GM19397 (cell line): ENCODE data around the gene SPIRE1.

ENCODE experiments used
- ATAC-seq: cut with Tn5 transposase; IDR thresholded peaks from one replicate; pipeline ENCODE4 v1.9.1; 2021; ENCODE audit warnings: mild to moderate bottlenecking, moderate library complexity; ENCODE audit not compliant: unreplicated experiment

Gene SPIRE1

DNA sequence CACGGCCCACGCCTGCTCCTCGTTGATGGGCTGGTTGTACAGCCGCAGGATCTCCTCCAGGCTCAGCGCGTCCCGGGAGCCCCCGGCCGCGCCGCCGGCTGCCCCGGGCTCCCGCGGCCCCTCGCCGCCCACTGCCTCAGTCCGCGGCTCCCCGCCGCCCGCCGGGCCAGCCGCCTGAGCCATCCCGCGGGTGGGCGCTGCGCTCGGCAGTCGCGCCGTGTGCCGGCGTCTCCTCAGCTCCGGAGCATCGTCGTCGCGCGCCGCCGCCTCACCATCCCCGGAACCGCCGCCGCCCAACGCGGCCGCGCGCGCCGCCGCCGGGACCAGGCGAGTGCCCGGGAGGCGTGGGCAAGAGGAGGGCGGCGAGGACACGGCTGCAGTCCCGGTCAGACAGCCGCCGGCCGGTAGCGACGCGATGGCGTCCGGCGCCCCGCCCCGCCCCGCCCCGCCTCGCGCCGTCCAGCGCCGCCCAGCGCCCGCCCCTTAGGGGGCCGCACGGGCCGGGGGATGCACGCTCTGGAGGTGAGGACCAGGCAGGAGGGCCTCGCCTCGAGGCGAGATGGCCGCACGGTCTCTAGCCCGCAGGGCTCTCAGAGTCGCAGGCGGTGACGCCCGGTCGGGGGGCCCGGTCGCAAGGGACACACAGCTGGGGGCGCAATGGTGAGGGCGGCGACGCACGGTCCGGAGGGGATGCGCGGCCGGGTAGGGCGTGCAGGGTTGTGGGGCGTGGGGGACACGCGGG lies at the start of gene SPIRE1:
Gene SPIRE1 (minus strand): TSS at position 424 of the 742 bp plus-strand sequence. CDS start 241 bp downstream, at position 183.
- ATAC-seq = peak; percentile 70

DNA sequence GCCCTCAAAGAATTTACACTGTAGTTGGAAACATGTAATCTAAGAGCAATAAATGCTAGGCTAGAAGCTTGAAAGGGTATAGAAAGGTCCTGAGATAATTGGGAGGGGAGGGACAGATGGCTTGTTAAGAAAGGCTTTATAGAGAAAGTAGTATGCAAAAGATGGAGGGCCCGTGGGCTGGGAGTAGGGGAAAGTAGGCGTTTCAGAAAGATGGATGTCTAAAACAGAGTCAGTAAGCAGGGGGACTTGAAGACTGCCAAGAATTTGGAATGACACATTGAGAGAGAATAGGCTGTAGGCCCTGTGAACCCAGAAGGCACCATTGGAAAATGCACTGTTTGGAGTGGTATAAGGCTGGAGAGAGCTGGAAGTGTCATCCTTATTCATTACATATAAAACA lies 45.8 kb upstream of the SPIRE1 start:
- no peak for ATAC-seq

DNA sequence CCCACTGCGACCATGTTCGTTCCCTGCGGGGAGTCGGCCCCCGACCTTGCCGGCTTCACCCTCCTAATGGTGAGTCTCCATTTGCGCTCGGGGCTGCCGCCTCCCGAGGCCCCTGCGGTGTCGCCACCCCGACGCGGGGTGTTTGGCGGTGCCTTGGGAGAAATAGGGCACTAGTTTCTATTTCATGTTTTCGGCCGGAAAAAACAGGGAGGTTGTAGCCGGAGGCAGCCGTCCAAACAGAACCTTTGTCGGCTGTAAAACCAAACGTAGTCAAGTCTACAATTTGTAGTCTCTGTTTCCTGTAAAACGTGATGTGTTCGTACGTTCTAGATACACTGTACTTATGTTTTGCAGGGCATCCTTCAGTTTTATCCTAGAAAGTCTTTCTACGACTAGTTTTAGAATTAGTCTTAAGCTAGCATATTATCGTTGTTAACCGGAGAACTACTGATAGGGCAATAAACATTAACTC lies 45.2 kb upstream of the SPIRE1 start:
- no peak for ATAC-seq

DNA sequence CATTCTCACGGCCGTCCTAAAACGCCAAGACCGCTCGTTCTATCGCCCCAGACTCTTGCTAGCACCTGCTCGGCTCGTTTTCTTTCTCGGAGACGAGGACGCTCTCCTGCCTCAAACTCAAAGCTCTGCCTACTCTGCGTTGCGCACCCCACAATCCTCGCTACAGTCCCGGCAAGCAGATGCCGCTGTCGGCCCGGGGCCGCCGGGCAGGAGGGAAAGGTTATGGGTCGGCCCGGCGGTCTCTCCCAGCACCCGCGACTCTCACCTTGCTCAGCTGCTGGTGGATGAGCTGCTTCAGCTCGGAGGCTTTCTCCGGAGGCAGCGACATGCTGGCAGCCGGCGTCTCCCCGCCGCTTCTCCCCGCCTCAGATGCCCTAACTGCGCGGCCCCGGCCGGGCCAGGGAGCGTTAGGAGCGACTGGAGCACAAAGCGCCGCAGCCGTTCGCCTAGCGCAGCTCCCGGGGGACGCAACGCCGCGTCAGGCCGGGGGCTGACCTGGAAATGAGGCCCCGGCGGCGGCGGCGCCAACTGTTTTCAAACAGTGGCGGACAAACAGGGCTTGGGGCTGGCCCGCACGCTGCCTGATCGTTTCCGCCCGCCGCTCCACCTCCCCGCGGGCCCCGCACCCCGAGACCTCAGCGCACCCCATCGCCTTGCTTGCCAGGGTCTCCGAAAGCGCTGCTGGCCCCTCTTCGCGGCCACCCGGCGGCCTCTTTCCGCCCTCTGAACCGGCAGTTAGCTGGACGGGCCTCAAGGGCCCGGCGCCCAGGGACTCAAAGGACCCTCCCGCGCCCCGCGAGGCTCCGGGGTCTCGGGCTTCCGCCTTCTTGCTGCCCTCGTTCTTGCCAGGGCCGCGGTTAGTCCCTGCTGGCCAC lies 44.6 kb upstream of the SPIRE1 start, which contains the start of the genes CEP76 and PSMG2:
Gene CEP76 (minus strand): TSS at position 503 of the 875 bp plus-strand sequence. CDS start 175 bp downstream, at position 328.
Gene PSMG2 (plus strand): TSS at position 822 of the 875 bp plus-strand sequence. CDS start 66 bp downstream, outside the sequence.
- peak; percentile 87 for ATAC-seq

DNA sequence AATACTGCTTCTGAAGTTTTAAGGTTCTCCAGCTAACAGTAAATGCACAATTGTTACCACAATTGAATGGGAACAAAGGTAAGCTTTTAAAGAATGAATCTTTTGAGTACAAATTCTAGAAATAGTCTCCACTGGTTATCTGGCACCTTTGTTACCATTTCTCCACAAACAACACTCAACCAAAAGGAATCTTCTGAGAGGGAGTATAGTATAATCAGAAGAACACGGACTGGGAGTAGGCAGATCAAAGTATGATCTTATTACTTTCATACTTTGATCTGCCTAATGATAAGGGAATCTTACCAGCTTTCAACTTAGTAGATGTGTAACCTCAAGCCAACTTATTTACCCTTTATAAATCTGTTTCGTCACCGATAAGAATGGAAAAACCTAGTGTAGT lies 43.3 kb upstream of the SPIRE1 start:
- ATAC-seq = no peak

DNA sequence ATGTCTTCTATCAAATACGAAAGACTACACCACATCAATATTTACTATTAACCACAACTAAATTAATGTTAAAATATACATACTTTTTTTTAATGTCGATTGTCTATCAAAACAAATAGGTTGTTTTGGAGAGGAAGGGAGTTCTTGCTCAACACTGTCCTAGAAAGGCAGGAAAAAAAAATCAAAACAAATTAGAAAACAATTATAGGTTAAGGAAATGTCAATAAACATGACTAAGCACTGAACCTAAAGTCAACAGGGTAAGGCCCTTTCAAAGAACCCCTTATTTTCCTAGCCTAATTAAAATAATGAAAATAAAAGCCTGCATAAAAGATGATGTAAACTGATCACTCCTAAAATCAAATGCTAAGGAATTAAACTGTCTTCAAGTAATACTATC lies 41.8 kb upstream of the SPIRE1 start:
- ATAC-seq = no peak

DNA sequence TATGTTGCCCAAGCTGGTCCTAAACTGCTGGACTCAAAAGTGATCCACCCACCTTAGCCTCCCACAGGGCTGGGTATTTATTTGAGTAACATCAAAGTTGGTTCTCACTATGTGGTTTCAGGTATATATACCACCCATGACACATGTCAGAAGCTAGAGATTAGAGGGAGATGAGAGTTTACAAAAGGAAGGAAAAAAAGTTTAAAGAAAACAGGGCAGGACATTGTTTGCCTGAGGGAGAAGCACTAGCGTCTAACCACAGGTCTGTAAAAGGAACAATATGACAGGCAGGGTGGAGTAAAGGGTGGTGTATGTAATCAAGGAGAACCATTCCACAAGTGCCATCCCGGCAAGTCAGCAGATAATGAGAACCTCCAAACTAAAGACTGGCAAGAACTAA lies 36.1 kb upstream of the SPIRE1 start:
- no peak for ATAC-seq

DNA sequence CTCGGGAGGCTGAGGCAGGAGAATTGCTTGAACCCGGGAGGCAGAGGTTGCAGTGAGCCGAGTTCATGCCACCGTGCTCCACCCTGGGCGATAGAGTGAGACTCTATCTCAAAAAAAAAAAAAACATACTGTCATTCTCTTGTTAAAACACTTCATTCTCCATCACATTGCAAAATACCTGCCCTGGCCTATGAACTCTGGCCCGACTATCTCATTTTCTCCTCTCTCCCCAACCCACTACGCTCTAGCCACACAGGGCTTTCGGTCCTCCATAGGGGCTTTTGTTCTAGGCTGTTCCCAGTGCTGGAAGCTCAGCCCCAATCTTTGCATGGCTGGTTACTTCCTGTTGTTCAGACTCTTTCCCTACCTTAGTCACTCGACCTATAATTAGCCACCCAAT lies 34.3 kb upstream of the SPIRE1 start:
- ATAC-seq = no peak

DNA sequence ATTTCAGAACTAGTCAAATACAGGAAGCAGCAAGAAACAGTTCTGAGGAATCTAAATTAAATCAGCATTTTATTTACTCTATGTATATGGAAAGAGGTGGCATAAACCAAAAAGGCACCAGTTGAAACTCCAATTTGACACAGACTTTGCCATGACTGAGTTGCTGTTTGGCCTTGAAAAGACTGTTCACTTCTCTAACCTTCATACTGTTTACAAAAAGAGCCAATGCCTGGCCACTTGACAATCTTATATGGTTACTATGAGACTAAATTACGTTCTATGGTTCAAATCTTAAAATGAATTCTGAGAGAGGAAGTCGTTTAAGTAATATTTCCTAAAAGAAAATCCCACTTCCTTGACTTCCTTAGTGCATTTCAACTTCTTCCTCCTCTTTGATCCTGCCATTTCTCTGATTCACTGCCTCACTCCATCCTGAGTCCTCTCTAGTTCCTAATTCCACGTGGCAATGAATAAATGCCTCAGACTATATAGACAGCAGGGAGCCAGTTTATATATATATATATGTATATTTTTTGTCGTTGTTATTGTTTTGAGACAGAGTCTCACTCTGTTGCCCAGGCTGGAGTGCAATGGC lies 31.4 kb upstream of the SPIRE1 start:
- no peak for ATAC-seq

DNA sequence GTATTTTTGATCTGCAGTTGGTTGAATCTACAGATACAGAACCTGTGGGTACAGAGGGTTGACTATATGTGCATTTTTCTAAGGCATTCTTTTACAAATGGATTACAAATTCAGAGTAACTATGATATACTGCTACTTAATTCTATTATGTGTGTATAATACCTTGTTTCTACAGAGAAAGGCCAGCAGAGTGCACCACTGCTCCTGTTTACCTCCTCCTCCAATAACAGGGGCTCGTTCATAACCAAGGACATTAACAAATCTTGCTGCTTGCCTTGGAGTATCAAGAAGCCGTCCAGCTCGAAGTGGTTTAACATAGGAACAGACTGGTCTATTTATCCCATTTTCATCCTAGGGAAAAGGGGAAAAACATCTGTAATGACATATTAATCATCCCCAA lies 28.2 kb upstream of the SPIRE1 start:
- no peak for ATAC-seq

DNA sequence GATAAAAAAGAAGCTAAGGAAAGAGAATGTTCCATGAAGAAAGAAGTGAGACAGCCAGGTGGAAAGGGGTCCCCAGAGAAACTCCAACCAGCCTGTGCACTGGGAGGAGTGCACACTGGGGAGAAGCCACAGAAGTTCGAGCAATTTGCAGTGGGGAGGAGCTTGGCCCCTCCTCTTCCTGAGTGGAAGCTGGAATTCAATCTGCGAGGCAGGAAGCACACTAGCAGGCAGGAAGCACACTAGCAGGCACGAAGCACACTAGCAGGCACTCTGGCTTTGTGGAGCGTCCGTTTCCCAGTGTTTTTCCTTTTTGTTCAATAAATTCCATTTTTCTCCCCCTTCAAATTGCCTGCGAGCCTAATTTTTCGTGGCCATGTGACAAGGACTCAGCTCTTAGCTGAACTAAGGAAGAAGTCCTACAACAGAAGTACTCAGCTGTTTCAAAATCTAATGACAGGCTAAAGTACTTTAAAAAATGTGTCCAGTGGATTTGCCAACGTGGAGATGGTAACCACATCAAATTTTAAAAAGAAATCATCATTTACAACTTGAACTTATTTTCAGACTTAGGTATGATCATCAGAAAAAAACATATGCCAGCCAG lies 21.4 kb upstream of the SPIRE1 start:
- no peak for ATAC-seq

DNA sequence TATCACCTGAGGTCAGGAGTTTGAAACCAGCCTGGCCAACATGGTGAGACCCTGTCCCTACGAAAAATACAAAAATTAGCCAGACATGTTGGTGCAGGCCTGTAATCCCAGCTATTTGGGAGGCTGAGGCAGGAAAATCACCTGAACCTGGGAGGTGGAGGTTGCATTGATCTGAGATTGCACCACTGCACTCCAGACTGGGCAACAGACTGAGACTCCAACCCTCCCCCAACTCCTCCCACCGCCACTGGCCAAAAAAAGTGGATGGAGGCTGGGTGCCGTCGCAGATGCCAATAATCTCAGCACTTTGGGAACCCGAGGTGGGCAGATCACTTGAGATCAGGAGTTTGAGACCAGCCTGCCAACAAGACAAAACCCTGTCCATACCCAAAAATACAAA lies 10.1 kb upstream of the SPIRE1 start:
- ATAC-seq = no peak

DNA sequence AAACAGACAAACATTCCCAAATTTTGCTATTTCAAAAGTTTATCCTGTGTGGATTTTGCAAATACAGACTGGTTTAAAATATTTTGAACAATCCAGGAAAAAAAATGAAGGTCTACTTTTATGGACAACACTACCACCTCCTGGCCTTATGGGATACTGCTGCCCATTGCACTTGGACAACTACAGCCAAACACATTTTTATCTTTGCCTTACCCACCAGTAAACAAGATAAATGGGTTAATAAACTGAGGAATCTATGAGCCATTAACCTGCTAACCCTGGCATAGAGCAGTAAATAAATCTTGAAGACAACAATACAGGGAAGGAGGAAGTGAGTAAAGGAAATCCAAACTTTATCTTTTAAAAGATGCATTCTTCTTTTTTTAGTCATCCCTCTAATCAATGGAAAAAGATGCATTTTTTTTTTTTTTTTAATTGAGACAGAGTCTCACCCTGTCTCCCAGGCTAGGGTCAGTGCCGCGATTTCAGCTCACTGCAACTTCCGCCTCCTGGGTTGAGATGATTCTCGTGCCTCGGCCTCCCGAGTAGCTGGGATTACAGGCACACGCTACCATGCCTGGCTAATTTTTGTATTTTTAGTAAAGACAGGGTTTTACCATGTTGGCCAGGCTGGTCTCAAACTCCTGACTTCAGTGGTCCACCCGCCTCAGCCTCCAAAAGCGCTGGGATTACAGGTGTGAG lies 2.1 kb upstream of the SPIRE1 start:
- ATAC-seq = no peak

DNA sequence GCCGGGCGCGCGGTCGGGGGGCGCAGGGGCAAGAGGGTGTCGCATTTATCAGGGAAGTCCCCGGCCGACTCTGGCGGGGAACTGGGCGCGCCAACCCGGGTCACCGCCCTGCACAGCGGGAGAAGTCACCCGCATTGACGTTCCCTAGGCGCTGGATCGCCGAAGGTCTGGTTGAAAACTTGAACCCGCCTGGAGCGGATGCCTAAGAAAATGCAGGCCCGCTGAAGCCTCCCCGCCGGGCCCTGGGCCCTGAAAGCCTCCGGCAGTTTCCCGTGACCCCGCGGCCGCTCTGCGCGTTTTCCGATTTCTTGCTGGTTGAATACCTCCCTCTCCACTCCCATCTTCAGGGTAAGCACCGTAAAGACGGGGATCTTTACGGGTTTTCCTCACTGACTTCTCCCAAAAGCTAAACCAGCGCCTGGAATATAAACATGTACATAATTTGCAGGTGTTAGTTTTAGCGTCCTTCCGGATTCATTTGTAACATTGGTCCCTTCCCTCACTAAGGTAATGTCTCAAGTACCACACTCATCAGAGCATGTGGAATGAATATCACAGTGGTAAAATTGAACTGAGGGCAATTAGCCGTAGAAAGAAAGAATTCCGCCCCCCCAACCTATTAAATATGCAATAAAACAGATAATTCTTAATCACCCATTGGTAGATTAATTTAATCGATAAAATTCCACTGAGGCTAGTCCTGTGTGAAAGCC lies 675 bp upstream of the SPIRE1 start:
- ATAC-seq = peak; percentile 16

DNA sequence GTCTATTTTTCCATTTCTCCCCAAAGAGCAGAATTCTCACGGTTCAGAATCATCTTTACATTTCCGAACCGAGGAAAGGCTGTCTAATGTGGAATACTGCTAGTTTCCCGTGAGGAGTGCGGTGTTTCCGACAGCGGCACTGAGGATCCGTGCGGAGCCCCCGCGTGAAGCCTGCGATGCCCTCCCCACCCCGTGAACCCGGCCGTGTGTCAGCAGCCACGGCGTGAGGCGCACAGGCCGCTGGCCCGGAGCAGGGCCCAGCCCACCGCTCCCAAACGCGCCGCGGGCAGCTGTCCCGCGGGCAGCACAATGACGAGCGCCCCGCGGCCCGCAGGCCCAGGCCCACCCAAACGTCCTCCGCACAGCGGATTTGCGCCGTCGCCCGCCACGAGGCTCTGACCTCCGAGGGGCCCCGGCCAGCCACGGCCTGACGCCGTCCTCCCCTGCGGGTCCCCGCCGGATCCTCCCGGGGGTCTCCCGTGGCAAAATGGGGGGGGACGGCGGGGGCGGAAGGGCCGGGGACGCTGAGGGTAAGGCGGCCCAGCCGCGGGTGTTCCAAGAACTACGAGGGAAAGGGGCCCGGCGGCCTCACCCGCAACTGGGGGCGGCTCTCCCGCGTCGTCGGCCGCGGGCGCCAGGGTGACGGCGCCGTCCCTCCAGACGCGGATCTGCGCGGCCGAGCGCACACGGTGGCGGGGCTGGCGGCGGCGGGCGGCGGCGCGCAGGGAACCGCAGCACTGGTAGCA lies 796 bp downstream of the SPIRE1 start:
- peak; percentile 43 for ATAC-seq

DNA sequence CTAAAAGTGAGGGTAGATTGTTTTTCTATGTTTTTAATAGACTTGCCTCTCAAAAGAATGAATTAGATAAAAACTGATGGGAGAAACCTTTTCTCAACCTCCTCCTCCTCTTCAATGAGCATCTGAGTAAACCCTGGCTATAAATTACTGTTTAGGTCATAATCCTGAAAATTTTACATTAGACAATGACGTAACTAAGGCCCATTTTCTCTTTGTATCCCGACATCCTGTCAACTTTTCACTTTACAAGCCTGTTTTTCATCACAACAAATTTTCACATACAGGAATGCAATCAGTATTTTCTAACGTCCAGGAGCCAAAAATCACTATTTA lies 1.3 kb downstream of the SPIRE1 start:
- ATAC-seq = no peak

DNA sequence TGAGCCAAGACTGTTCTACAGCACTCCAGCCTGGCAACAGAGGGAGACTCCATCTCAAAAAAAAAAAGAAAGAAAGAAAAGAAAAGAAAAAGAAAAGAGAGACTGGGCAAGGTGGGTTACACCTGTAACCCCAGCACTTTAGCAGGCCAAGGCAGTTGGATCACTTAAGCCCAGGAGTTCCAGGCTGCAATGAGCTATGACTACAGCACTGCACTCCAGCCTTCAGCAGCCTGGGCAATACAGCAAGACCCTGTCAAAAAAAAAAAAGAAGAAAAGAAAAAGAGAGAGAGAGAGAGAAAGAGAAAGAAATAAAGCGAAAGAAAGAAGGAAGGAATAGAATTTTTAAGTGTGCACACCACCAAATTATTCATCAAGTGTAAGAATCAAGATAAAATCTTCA lies 2.9 kb downstream of the SPIRE1 start:
- no peak for ATAC-seq

DNA sequence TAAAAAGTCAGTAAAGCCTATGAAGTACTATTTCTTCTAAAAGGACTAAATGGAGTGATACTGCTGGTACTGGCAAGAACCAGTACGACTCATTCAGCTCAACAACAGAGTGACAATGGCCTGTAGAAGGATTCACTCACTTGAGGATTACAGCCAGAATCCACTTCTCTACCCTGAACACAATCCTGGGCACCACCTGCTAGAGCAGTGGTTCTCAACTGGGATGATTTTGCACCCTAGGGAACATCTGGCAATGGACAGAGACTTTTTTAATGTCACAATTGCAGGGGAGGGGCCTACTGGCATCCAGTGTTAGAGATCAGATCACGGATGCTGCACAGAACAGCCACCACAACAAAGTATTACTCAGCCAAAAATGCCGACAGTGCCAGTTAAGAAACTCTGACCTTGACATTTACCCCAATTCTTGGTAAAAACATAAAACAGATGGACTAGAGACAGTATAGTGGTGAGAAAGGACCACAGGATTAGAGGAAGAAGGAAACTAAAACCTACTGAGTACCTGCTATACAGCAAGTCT lies 5.0 kb downstream of the SPIRE1 start:
- ATAC-seq = no peak

DNA sequence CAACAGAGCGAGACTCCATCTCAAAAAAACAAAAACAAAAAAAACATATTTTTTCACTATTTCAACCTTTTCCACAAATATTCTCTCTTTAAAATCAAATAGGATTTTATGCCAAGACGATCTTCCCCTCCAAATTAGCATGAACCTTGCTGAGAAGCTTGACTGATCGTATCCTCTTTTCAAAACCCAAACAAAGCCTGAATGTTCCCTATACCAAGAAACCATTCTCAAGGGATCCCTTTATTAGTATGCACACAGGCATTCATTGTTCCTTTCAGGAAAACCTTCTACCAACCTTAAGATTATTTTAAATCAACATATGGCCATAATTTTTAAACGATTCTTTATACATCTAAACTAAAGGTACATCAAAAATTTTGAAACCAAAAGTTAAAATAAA lies 6.3 kb downstream of the SPIRE1 start:
- ATAC-seq = no peak
